Fibroblast of gingiva (primary cell): ENCODE measurements around the gene VEPH1.

Experiments
- DNase-seq: peaks from one replicate; pipeline ENCODE4 v3.0.0-alpha.2; 2011; ENCODE audit warnings: low read depth

VEPH1 gene

DNA sequence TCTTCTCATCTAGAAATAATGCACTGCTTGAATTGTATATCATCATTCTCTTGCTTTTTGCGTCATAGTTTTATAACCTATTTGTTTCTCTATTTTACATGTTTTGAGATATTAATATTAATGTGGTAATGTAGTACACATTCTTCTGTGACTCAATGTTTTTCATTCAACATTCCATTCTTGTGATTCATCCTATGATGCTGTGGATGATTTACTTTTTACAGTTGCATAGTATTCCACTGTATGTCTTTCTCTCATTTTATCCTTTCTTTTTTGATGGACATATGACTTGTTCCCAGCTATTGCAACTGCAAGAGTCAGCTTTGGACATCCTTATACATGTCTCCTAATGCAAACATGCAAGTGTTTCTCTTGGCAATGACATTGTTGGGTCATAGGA is 20.6 kb upstream of the VEPH1 start:
- DNase-seq, result no peak

GRCh38 chr3:157522648-157523047 is 19.4 kb upstream of the VEPH1 start:
- no peak for DNase-seq

DNA sequence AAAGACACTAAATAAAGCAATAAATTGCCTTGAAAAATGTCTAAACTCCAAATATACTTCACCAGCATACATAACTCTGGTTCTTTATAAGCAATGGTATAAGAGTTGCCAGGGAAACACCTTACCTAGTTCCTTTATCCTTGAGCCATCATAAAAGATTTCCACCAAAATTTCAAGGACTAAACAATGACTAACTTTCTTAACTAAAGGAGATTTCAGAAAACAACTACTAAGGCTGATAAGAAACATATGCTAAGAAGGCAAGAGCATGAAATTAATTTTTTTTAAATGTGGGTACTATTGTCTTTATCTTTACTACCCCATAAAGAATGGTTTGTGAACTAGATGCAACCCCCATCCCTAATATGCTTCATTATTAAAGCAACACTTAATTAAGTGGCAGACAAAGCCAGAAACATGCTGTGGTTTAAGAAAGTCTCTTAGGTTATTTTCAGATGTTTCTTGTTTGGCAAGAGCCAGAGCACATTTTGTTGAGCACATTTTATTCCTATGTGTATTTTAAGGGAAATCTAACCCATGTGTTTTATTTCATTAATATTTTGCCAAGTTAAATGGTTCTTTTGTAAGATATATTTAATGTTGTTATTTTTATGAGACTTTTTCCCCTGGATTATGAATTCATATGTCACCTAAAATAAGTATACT is 17.4 kb upstream of the VEPH1 start:
- peak; percentile 68 for DNase-seq

GRCh38 chr3:157518881-157519280 is 15.7 kb upstream of the VEPH1 start:
- DNase-seq, result no peak

DNA sequence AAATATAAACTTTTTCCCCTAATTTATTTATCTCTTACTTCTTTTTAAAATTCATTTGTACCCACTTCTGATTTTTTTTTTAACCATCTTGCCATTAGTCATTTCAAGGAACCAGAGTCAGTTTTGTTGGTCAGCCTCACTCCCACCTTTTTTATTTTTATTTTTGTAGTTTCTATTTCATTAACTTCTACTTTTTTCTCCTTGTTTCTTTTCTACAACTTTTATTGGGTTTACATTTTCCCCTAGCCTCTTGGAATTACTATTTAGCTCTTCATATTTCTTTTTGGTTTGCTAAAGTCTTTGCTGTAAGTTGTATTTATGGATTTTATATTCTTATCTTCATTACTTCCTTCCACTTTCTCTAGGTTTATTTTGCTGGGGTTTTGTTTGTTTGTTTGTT is 13.7 kb upstream of the VEPH1 start:
- DNase-seq, result no peak

- DNase-seq, result no peak
Measured at GRCh38 chr3:157515398-157515797, 12.2 kb upstream of the VEPH1 start.

DNA sequence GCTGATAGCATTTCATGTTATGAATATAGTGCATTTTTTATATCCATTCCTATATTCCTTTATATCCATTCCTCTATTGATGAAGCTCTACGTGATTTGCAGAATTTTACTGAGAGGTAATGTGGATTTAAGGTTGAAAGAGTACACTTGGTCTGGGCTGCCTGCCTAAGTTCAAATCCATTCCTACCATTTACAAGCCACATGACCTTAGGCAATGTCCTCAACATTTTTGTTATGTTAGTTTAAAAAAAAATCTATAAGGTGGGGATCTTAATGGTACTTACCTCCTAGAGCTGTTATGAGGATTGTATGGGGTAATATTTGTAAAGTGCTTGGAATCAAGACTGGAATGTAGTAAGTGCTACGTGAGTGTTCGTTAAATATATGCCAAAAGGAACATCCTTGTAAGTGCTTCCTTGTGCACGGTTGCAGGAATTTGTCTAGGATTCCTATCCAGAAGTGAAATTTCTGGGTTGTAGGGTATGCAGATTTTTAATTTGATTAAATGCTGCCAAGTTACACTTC is 11.2 kb upstream of the VEPH1 start:
- DNase-seq, result no peak

- DNase-seq, result no peak
Measured at GRCh38 chr3:157513585-157513984, 10.4 kb upstream of the VEPH1 start.

- no peak for DNase-seq
Measured at GRCh38 chr3:157512534-157512933, 9.3 kb upstream of the VEPH1 start.

GRCh38 chr3:157508461-157508860 is 5.2 kb upstream of the VEPH1 start:
- DNase-seq, result no peak

DNA sequence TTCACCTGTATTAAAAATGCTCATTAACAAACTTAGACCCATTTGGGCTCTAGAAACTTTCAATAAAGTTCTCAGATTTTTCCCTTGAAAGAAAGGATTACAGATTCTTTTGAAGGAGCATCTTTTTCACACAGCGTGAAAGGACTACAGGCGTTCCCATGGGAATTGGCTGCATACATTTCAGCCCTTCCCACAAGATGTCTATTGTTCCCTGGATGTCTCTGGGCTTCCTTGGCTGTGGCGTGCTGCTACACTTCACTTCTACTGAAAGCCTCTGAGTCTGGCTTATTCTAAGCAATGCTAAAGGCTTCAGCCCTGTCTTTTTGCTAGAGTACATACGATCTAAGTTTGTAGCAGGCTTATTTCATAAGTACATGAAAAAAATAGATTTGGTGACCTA is 1.4 kb downstream of the VEPH1 start:
- no peak for DNase-seq

DNA sequence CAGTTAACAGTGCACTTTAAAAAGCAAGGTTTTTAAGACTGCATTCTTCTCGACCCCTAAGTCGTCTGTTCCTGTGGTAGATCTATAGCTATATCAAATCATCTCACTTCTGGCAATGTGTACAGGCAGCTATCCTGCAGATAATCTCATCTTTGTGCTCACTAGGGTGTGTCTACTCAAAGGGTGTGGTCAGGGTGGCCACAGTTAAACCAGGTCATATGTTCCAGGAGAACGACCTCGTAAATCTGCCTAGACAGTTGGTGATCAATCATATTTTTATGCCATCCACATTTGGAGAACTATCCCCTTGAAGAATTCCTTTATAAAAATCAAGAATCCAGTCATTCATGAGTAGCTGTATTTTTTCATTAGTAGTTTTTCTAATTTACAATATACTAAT is 3.0 kb downstream of the VEPH1 start:
- no peak for DNase-seq

DNA sequence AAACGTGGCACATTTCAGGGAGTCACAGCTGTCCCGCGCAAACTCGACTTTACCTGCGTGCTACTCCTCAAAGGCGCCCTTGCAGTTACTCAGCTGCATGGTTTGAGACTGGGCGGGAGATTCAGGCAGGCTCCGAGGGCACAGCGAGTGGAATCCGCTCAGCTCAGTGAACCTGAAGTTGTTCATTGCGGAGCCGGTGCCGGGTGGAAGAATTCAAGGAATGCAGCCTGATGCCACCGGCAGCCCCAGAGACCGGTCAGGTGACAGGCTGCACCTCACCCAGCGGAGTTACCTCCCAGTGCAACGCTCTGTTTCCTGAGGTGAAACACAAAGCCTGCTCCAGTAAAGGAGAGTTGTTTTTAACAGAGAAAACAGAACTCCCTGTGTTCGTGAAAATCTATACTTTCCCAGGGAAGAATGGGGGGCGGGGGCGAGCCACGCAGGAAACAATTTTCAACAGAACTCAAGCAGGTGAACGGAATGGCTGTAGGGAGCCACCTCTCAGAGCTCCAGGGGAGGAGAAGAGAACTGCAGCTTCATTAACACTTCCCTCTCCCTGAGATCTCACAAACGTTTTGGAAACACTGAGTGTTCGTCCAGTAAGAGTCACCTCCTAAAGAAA is 3.8 kb downstream of the VEPH1 start:
- DNase-seq, result no peak

DNA sequence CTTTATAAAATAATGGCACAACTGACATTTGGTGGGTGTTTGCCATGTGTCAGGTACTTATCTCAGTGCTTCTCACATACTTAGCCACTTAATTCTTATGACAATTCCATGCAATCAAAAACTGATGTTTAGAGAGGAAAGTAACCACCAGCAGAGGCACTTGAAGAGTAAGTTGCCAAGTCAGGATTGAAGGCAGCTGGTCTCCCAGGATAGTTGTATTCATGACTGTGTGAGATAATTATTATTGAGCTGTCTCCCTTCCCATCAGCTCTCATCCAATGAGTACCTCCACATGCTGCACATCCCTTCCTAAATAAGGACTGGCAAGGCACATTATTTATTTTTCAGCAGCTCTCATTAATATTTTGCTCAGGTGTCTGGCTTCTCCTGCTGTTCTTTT is 4.8 kb downstream of the VEPH1 start:
- peak; percentile 26 for DNase-seq

GRCh38 chr3:157495846-157496245 is 7.4 kb downstream of the VEPH1 start:
- DNase-seq, result no peak

GRCh38 chr3:157494581-157495281 is 8.5 kb downstream of the VEPH1 start:
- DNase-seq, result peak; percentile 27

DNA sequence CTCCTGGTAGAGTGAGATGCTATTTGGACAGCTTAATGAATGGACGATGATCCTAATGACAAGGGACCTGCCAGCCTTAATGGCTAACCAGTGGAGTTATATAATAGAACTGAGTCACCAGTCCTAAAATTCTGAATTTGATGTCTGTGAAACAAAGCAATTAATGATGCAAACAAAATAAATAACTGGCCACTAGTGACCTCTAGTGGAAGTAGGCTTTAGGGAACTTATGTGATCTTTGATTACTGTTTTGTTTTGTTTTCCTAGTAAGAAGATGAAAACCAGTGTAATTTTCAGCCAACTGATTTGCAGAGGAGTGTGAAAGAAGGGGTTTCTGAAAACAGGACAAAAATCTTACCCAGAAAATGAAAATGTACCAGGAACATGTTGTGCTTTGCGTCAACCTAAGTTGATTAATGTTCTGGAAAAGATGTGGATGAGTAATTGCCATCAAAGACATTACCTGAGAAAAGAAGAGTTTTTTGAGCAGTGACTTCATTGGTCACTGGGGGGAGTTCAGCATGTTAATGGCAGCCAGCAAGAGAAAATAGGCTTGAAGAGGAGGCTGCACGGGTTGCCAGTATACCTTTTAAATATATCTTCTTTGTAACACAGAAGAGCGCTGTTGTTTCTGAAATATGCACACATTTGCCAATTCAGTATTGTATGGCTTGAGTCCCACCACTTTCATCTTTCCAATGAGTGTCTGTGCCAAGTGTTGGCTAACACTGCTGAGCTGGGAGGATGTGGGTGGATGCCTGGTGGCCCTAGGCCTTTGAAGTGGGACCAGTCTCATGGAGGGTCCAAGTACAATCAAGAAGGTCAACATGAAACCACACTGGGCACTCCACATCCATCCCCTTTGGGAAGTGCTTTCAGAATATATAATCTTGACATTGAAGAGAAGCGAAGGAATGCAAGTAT is 9.3 kb downstream of the VEPH1 start:
- DNase-seq, result peak; percentile 72

DNA sequence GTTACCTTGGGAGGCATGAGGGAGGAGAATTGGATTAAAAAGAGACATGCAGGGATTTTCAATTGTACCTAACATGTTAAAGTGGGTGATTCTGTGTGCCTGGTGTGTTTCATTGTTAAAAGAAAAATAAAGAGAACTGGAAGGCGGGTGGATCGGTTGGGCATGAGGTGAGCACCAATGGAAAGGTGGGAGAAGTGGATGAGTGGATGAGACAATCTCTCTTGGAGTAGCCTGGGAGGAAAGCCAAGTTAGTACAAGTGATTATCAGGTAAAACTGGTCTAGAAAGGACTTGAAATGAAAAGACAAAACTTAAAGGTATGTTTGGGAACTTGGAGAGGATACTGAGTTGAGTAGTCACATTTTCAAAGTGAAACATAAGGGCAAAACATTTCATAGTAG is 12.1 kb downstream of the VEPH1 start:
- no peak for DNase-seq

DNA sequence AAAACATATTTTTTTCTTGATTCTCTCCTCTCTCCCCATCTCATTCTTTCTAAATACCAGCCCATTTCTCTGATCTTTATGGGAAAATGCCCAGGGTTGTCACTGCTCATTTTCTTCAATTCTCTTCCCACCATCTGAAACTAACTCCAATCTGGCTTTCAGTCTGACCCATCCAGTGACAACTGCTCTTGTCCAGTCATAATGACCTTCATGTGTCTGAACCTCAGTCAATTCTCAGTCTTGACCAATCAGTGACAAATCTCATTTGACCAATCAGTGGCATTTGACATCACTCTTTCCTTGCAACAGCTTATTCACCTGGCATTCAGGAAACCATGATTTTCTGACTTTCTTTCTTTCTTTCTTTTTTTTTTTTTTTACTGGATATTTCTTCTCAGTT is 15.1 kb downstream of the VEPH1 start:
- DNase-seq, result no peak

GRCh38 chr3:157487339-157487738 is 15.9 kb downstream of the VEPH1 start:
- DNase-seq, result no peak

- DNase-seq, result no peak
Measured at GRCh38 chr3:157479464-157480243, 23.6 kb downstream of the VEPH1 start.
